Keratinocyte (primary cell): ENCODE measurements around the gene CENATAC. TPM values are rescaled to one million over a fixed set of nuclear protein-coding genes. Genes with fewer than 3 reads are reported as not detected.

Experiments used
- DNase-seq: peaks from one replicate; pipeline ENCODE4 v3.0.0-alpha.2; 2011; ENCODE audit warnings: low read depth, missing footprints, low spot score
- FAIRE-seq: peaks from 2 replicates; lab custom pipeline; 2011; peaks lifted over from hg19 to GRCh38; lab: Jason Lieb, UNC
- H2AFZ ChIP-seq: 2 replicates; pipeline ENCODE4 v1.6.0; 2012; ENCODE audit warnings: low read length, control low read depth, inconsistent platforms; ENCODE audit not compliant: control insufficient read depth
- H3K27ac ChIP-seq: 2 replicates; pipeline ENCODE4 v1.5.1; 2011; ENCODE audit warnings: low read length; ENCODE audit not compliant: control insufficient read depth, insufficient read depth
- H3K27me3 ChIP-seq: 3 replicates; pipeline ENCODE4 v1.6.0; 2011; ENCODE audit warnings: low read length; ENCODE audit not compliant: control insufficient read depth, insufficient read depth; ENCODE audit errors: extremely low read depth
- H3K36me3 ChIP-seq, 2 experiments: 2 replicates in 1 of 2; 3 replicates in 1 of 2; pipeline ENCODE4 v1.5.1; 2011; ENCODE audit warnings: low read length in 2 of 2, mild to moderate bottlenecking in 1 of 2; ENCODE audit not compliant: control insufficient read depth in 2 of 2, insufficient read depth in 2 of 2; ENCODE audit errors: extremely low read depth in 1 of 2
- H3K4me1 ChIP-seq: 3 replicates; pipeline ENCODE4 v1.5.1; 2011; ENCODE audit warnings: low read length; ENCODE audit not compliant: control insufficient read depth, insufficient read depth; ENCODE audit errors: extremely low read depth
- H3K4me2 ChIP-seq: 3 replicates; pipeline ENCODE4 v1.6.0; 2011; ENCODE audit warnings: low read depth, low read length; ENCODE audit not compliant: control insufficient read depth, insufficient read depth; ENCODE audit errors: extremely low read depth
- H3K4me3 ChIP-seq, 3 experiments: fragments of 200-600 bp in 1 of 3; sonication (generic) in 1 of 3; 2 replicates in 2 of 3; 3 replicates in 1 of 3; pipeline ENCODE4 v1.5.1; 2011 to 2016; ENCODE audit warnings: low read length in 3 of 3, mild to moderate bottlenecking in 3 of 3, control low read depth in 2 of 3, inconsistent platforms in 1 of 3, low read depth in 1 of 3, mixed read lengths in 1 of 3, mixed run types in 1 of 3, moderate library complexity in 1 of 3; ENCODE audit not compliant: control insufficient read depth in 2 of 3, insufficient read depth in 2 of 3; ENCODE audit errors: extremely low read depth in 1 of 3
- H3K79me2 ChIP-seq: 2 replicates; pipeline ENCODE4 v1.6.0; 2012; ENCODE audit warnings: low read length; ENCODE audit not compliant: control insufficient read depth, insufficient read depth
- H3K9ac ChIP-seq: 3 replicates; pipeline ENCODE4 v1.6.0; 2011; ENCODE audit warnings: low read length; ENCODE audit not compliant: control insufficient read depth, insufficient read depth; ENCODE audit errors: extremely low read depth
- H3K9me1 ChIP-seq: 3 replicates; pipeline ENCODE4 v1.6.0; 2011; ENCODE audit warnings: low read length; ENCODE audit not compliant: control insufficient read depth, insufficient read depth; ENCODE audit errors: extremely low read depth
- H3K9me3 ChIP-seq: 2 replicates; pipeline ENCODE4 v1.5.1; 2012; ENCODE audit warnings: low read depth, low read length; ENCODE audit not compliant: control insufficient read depth
- H4K20me1 ChIP-seq: 3 replicates; pipeline ENCODE4 v1.6.0; 2011; ENCODE audit warnings: low read length; ENCODE audit not compliant: control insufficient read depth, insufficient read depth; ENCODE audit errors: extremely low read depth
- EZH2 ChIP-seq: IDR thresholded peaks from one replicate; pipeline ENCODE4 v1.6.1; 2012; ENCODE audit warnings: inconsistent platforms, mild to moderate bottlenecking, low read length, moderate library complexity
- dilution Hi-C: fragments of 300-500 bp; cut with MboI; formaldehyde crosslinking; loops from one replicate; pipeline ENCODE4 v1.7.0; 2020; ENCODE audit warnings: low sequenced_read_pairs; ENCODE audit not compliant: extremely low pct_ligation_motif_present
- polyA plus RNA-seq, 5 experiments: library from polyadenylated mRNA; depleted of rRNA in 3 of 5; stranded (reverse) in 3 of 5; stranded (forward) in 1 of 5; unstranded in 1 of 5; fragments of >200 nt; gene quantifications; 1 replicate in 1 of 5; 2 replicates in 3 of 5; 3 replicates in 1 of 5; pipeline versions ENCODE4 v1.2.1 to v1.2.3, GENCODE V29; 2011 to 2012; ENCODE audit warnings: missing spikeins in 2 of 5, low read depth in 1 of 5, low replicate concordance in 1 of 5
- TF ChIP-seq, protein P1 (sequence below), 3 experiments: IDR thresholded peaks in 1 of 3; conservative IDR thresholded peaks in 1 of 3; optimal IDR thresholded peaks in 1 of 3; 2 replicates in 2 of 3; 3 replicates in 1 of 3; pipeline versions ENCODE3 to v1.5.1; 2011; ENCODE audit warnings: low read length in 3 of 3, mild to moderate bottlenecking in 3 of 3, moderate library complexity in 2 of 3, control low read depth in 1 of 3, inconsistent platforms in 1 of 3; ENCODE audit not compliant: insufficient read depth in 2 of 3; ENCODE audit errors: extremely low read depth in 1 of 3

CENATAC gene
- polyA plus RNA-seq, 1 donor (not counting 4 experiments of a cell fraction or from before 2014, with no cell fraction given), result 22.6 TPM

GRCh38 chr11:119012629-119013170 is 14.8 kb downstream of the CENATAC start:
- peaks cover 25% of the 10 kb centered on the region for H3K79me2 ChIP-seq
- no peaks in the 10 kb centered on the region for H3K9me1 ChIP-seq
- H3K27me3 ChIP-seq, result no peaks in the 10 kb centered on the region
- no peak for DNase-seq
- peaks cover 12% of the 10 kb centered on the region for H3K4me1 ChIP-seq
- H3K27ac ChIP-seq, result no peak overlapping the region
- dilution Hi-C loops, result no loop called here
- no peak overlapping the region for H2AFZ ChIP-seq
- H3K36me3 ChIP-seq, result peaks cover 26 to 47% of the 10 kb centered on the region in 2 experiments
- TF ChIP-seq, protein P1, sequence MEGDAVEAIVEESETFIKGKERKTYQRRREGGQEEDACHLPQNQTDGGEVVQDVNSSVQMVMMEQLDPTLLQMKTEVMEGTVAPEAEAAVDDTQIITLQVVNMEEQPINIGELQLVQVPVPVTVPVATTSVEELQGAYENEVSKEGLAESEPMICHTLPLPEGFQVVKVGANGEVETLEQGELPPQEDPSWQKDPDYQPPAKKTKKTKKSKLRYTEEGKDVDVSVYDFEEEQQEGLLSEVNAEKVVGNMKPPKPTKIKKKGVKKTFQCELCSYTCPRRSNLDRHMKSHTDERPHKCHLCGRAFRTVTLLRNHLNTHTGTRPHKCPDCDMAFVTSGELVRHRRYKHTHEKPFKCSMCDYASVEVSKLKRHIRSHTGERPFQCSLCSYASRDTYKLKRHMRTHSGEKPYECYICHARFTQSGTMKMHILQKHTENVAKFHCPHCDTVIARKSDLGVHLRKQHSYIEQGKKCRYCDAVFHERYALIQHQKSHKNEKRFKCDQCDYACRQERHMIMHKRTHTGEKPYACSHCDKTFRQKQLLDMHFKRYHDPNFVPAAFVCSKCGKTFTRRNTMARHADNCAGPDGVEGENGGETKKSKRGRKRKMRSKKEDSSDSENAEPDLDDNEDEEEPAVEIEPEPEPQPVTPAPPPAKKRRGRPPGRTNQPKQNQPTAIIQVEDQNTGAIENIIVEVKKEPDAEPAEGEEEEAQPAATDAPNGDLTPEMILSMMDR (optimal IDR thresholded peaks at IDR 0.05 in 1 of 3, IDR thresholded peaks at IDR 0.05 in 1 of 3, conservative IDR thresholded peaks at IDR 0.05 in 1 of 3; ENCODE audit: extremely low read depth in 1 of 3, insufficient read depth in 2 of 3, low read length in 3 of 3), result no peak
- no peak overlapping the region for H3K4me3 ChIP-seq
- FAIRE-seq, result no peak
- no peak overlapping the region for H3K4me2 ChIP-seq
- peaks cover 2% of the 10 kb centered on the region for H4K20me1 ChIP-seq
- H3K9ac ChIP-seq, result no peak overlapping the region
- H3K9me3 ChIP-seq, result no peaks in the 10 kb centered on the region

- Histone ChIP-seq H4K20me1 (peaks cover 2% of the 10 kb centered on the region), H3K9me1 (no peaks in the 10 kb centered on the region), H2AFZ (no peak overlapping the region), H3K4me2 (no peak overlapping the region), H3K9me3 (no peaks in the 10 kb centered on the region), H3K36me3 (peaks cover 25 to 47% of the 10 kb centered on the region in 2 experiments), H3K79me2 (peaks cover 38% of the 10 kb centered on the region), H3K4me3 (no peak overlapping the region), H3K4me1 (peaks cover 12% of the 10 kb centered on the region), H3K9ac (no peak overlapping the region), H3K27me3 (no peaks in the 10 kb centered on the region), H3K27ac (no peak overlapping the region)
- FAIRE-seq (no peak), DNase-seq (no peak)
- dilution Hi-C loops, result no loop called here
- no peak for TF ChIP-seq EZH2
- TF ChIP-seq, protein P1 (optimal IDR thresholded peaks at IDR 0.05 in 1 of 3, IDR thresholded peaks at IDR 0.05 in 1 of 3, conservative IDR thresholded peaks at IDR 0.05 in 1 of 3; ENCODE audit: extremely low read depth in 1 of 3, insufficient read depth in 2 of 3, low read length in 3 of 3), result no peak
Observed at GRCh38 chr11:119014209-119014924, 16.4 kb downstream of the CENATAC start.
